Measurements from ENCODE around the gene ZC2HC1B. TPM values are rescaled to one million over a fixed set of nuclear protein-coding genes. Genes with fewer than 3 reads are reported as not detected.

The ZC2HC1B gene
- total RNA-seq, 1 donor from 2014 or later, result not detected

GRCh38 chr6:143836150-143836549 lies 28.1 kb upstream of the ZC2HC1B start:
- no peaks in the 10 kb centered on the region for H3K4me1 ChIP-seq (ENCODE audit: insufficient read depth, low read length)
- H4K20me1 ChIP-seq (ENCODE audit: insufficient read depth, low read length), result no peaks in the 10 kb centered on the region
- H3K79me2 ChIP-seq (ENCODE audit: insufficient read depth, low read length), result no peaks in the 10 kb centered on the region
- Mint-ChIP-seq H3K9me3 (ENCODE audit: unreplicated experiment) (no peaks in the 10 kb centered on the region), H3K36me3 (ENCODE audit: low read depth, unreplicated experiment) (no peaks in the 10 kb centered on the region), H3K4me3 (ENCODE audit: unreplicated experiment) (no peak overlapping the region), H3K27ac (ENCODE audit: unreplicated experiment) (no peak overlapping the region), H3K4me1 (ENCODE audit: low read depth, unreplicated experiment) (no peaks in the 10 kb centered on the region), H3K27me3 (ENCODE audit: low read depth, unreplicated experiment) (no peaks in the 10 kb centered on the region)
- no peaks in the 10 kb centered on the region for H3K9me3 ChIP-seq (ENCODE audit: insufficient read depth, low read depth, low read length)
- DNase-seq (ENCODE audit: low read depth) (no peak), FAIRE-seq (no peak)
- H3K27me3 ChIP-seq (ENCODE audit: insufficient read depth, low read length), result no peaks in the 10 kb centered on the region
- H2AFZ ChIP-seq (ENCODE audit: low read depth, low read length), result no peak overlapping the region
- no peak overlapping the region for H3K9ac ChIP-seq (ENCODE audit: low read length)
- no peak for TF ChIP-seq CTCF (IDR thresholded peaks at IDR 0.05; ENCODE audit: insufficient read depth, low read depth, low read length)
- TF ChIP-seq EZH2 (IDR thresholded peaks at IDR 0.05; ENCODE audit: insufficient read depth, low read length), result no peak
- no peak overlapping the region for H3K27ac ChIP-seq (ENCODE audit: low read depth, low read length)
- H3K4me2 ChIP-seq (ENCODE audit: low read length), result no peak overlapping the region
- H3K4me3 ChIP-seq (ENCODE audit: insufficient read depth, low read depth, low read length), result no peak overlapping the region
- no peaks in the 10 kb centered on the region for H3K36me3 ChIP-seq (ENCODE audit: insufficient read depth, low read length)

GRCh38 chr6:143838395-143838794 lies 25.9 kb upstream of the ZC2HC1B start:
- Histone ChIP-seq H3K4me3 (ENCODE audit: insufficient read depth, low read depth, low read length) (no peak overlapping the region), H3K4me1 (ENCODE audit: insufficient read depth, low read length) (peaks cover 3% of the 10 kb centered on the region), H3K36me3 (ENCODE audit: insufficient read depth, low read length) (no peaks in the 10 kb centered on the region), H4K20me1 (ENCODE audit: insufficient read depth, low read length) (no peaks in the 10 kb centered on the region), H3K4me2 (ENCODE audit: low read length) (no peak overlapping the region), H3K9me3 (ENCODE audit: insufficient read depth, low read depth, low read length) (no peaks in the 10 kb centered on the region), H3K27ac (ENCODE audit: low read depth, low read length) (no peak overlapping the region), H3K9ac (ENCODE audit: low read length) (no peak overlapping the region), H3K27me3 (ENCODE audit: insufficient read depth, low read length) (no peaks in the 10 kb centered on the region), H2AFZ (ENCODE audit: low read depth, low read length) (no peak overlapping the region), H3K79me2 (ENCODE audit: insufficient read depth, low read length) (peaks cover 3% of the 10 kb centered on the region)
- FAIRE-seq (no peak), DNase-seq (ENCODE audit: low read depth) (no peak)
- no peaks in the 10 kb centered on the region for H3K4me1 Mint-ChIP-seq (ENCODE audit: low read depth, unreplicated experiment)
- TF ChIP-seq CTCF (IDR thresholded peaks at IDR 0.05; ENCODE audit: insufficient read depth, low read depth, low read length) (no peak), EZH2 (IDR thresholded peaks at IDR 0.05; ENCODE audit: insufficient read depth, low read length) (no peak)
- no peak overlapping the region for H3K4me3 Mint-ChIP-seq (ENCODE audit: unreplicated experiment)
- no peaks in the 10 kb centered on the region for H3K27me3 Mint-ChIP-seq (ENCODE audit: low read depth, unreplicated experiment)
- H3K36me3 Mint-ChIP-seq (ENCODE audit: low read depth, unreplicated experiment), result no peaks in the 10 kb centered on the region
- H3K9me3 Mint-ChIP-seq (ENCODE audit: unreplicated experiment), result no peaks in the 10 kb centered on the region
- H3K27ac Mint-ChIP-seq (ENCODE audit: unreplicated experiment), result no peak overlapping the region

GRCh38 chr6:143839196-143839595 lies 25.1 kb upstream of the ZC2HC1B start:
- no peak overlapping the region for H3K9ac ChIP-seq (ENCODE audit: low read length)
- Mint-ChIP-seq H3K27me3 (ENCODE audit: low read depth, unreplicated experiment) (no peaks in the 10 kb centered on the region), H3K27ac (ENCODE audit: unreplicated experiment) (no peak overlapping the region), H3K36me3 (ENCODE audit: low read depth, unreplicated experiment) (no peaks in the 10 kb centered on the region), H3K9me3 (ENCODE audit: unreplicated experiment) (no peaks in the 10 kb centered on the region), H3K4me1 (ENCODE audit: low read depth, unreplicated experiment) (peaks cover 2% of the 10 kb centered on the region), H3K4me3 (ENCODE audit: unreplicated experiment) (no peak overlapping the region)
- H3K9me3 ChIP-seq (ENCODE audit: insufficient read depth, low read depth, low read length), result no peaks in the 10 kb centered on the region
- H3K4me3 ChIP-seq (ENCODE audit: insufficient read depth, low read depth, low read length), result no peak overlapping the region
- no peak overlapping the region for H3K27ac ChIP-seq (ENCODE audit: low read depth, low read length)
- DNase-seq (ENCODE audit: low read depth) (no peak), FAIRE-seq (no peak)
- H2AFZ ChIP-seq (ENCODE audit: low read depth, low read length), result no peak overlapping the region
- H3K27me3 ChIP-seq (ENCODE audit: insufficient read depth, low read length), result no peaks in the 10 kb centered on the region
- TF ChIP-seq CTCF (IDR thresholded peaks at IDR 0.05; ENCODE audit: insufficient read depth, low read depth, low read length), result no peak
- TF ChIP-seq EZH2 (IDR thresholded peaks at IDR 0.05; ENCODE audit: insufficient read depth, low read length), result no peak
- H3K36me3 ChIP-seq (ENCODE audit: insufficient read depth, low read length), result no peaks in the 10 kb centered on the region
- H3K4me2 ChIP-seq (ENCODE audit: low read length), result no peak overlapping the region
- H3K4me1 ChIP-seq (ENCODE audit: insufficient read depth, low read length), result peaks cover 6% of the 10 kb centered on the region
- H3K79me2 ChIP-seq (ENCODE audit: insufficient read depth, low read length), result peaks cover 11% of the 10 kb centered on the region
- H4K20me1 ChIP-seq (ENCODE audit: insufficient read depth, low read length), result no peaks in the 10 kb centered on the region
